CD4-positive, alpha-beta T cell (primary cell): ENCODE data around the gene ZYG11B. TPM values are rescaled to one million over a fixed set of nuclear protein-coding genes. Genes with fewer than 3 reads are reported as not detected.
"Not testable (repeated sequence)": the region's sequence is repeated elsewhere in the genome, so short reads cannot be mapped to it uniquely, and the experiment has no call there.

Experiments
- ATAC-seq: fragments of 200-7000 bp; cut with Tn5 transposase; one replicate; pipeline ENCODE4 v1.10.0; 2022; ENCODE audit warnings: mild to moderate bottlenecking; ENCODE audit not compliant: poor library complexity
- CTCF ChIA-PET: fragments of 350-600 bp; sonication (Branson Sonifier 250); formaldehyde crosslinking; loops from one replicate; lab custom pipeline; 2021; ENCODE audit warnings: antibody characterized with exemption, inconsistent platforms; lab: Charles Lee
- POLR2A ChIA-PET: fragments of 350-600 bp; sonication (Branson Sonifier 250); formaldehyde crosslinking; loops from one replicate; lab custom pipeline; 2021; ENCODE audit warnings: antibody characterized with exemption, inconsistent platforms; lab: Charles Lee
- DNase-seq, 14 experiments: peaks; one replicate each; pipeline ENCODE4 v3.0.0-alpha.2; 2013 to 2020; ENCODE audit warnings: mixed read lengths in 2 of 14
- H3K27ac ChIP-seq, 2 donors: one replicate each; pipeline versions ENCODE4 v1.5.1 to v1.7.0; 2013; ENCODE audit warnings: low read length in 2 of 2, low read depth in 1 of 2, mild to moderate bottlenecking in 1 of 2
- H3K27me3 ChIP-seq, 2 experiments: 1 replicate in 1 of 2; 2 replicates in 1 of 2; pipeline versions ENCODE4 v1.6.1 to v1.7.0; 2013; ENCODE audit warnings: low read length in 2 of 2, control low read depth in 1 of 2, mild to moderate bottlenecking in 1 of 2, moderate library complexity in 1 of 2; ENCODE audit not compliant: insufficient read depth in 2 of 2, control insufficient read depth in 1 of 2
- H3K36me3 ChIP-seq: one replicate; pipeline ENCODE4 v1.6.1; 2013; ENCODE audit warnings: low read length, control low read depth; ENCODE audit not compliant: insufficient read depth
- H3K4me1 ChIP-seq: one replicate; pipeline ENCODE4 v1.6.1; 2013; ENCODE audit warnings: low read length, control low read depth; ENCODE audit not compliant: insufficient read depth
- H3K4me3 ChIP-seq: one replicate; pipeline ENCODE4 v1.5.1; 2013; ENCODE audit warnings: mild to moderate bottlenecking, low read length, moderate library complexity
- H3K9me3 ChIP-seq, 2 experiments: 1 replicate in 1 of 2; 2 replicates in 1 of 2; pipeline versions ENCODE4 v1.6.1 to v1.7.0; 2013; ENCODE audit warnings: low read length in 2 of 2, mild to moderate bottlenecking in 2 of 2, control low read depth in 1 of 2, moderate library complexity in 1 of 2; ENCODE audit not compliant: control insufficient read depth in 1 of 2, insufficient read depth in 1 of 2
- H3K27ac Mint-ChIP-seq: one replicate; pipeline ENCODE4 v1.8.0; 2020; ENCODE audit warnings: mixed read lengths
- H3K27me3 Mint-ChIP-seq: one replicate; pipeline ENCODE4 v1.8.0; 2021; ENCODE audit warnings: mixed read lengths
- H3K36me3 Mint-ChIP-seq: one replicate; pipeline ENCODE4 v1.8.0; 2021; ENCODE audit warnings: low read depth, mixed read lengths
- H3K4me1 Mint-ChIP-seq: one replicate; pipeline ENCODE4 v1.8.0; 2021; ENCODE audit warnings: low read depth, mixed read lengths
- H3K4me3 Mint-ChIP-seq: one replicate; pipeline ENCODE4 v1.8.0; 2020; ENCODE audit warnings: mild to moderate bottlenecking, mixed read lengths
- H3K9me3 Mint-ChIP-seq: one replicate; pipeline ENCODE4 v1.8.0; 2020; ENCODE audit warnings: mixed read lengths
- CTCF ChIP-seq: fragments of 200-600 bp; IDR thresholded peaks from one replicate; pipeline ENCODE4 v1.8.0; 2022; ENCODE audit warnings: antibody characterized with exemption, mild to moderate bottlenecking
- intact Hi-C, 2 experiments: fragments of 100-400 bp; cut with DNase I in 1 of 2; cut with micrococcal nuclease in 1 of 2; formaldehyde crosslinking; loops; one replicate each; pipeline versions ENCODE4 v1.15.1 to v1.9.0; 2023 to 2025; cut with DNase I, micrococcal nuclease
- total RNA-seq, 174 experiments: library from RNA in 2 of 174; stranded (reverse) in 2 of 174; gene quantifications; one replicate each; pipeline ENCODE4 v1.2.3 and lab custom pipeline; 2021 to 2026

Gene ZYG11B
- total RNA-seq, 2 experiments from 2014 or later, result 14.1 to 16.1 TPM

GRCh38 chr1:52795464-52795863, 69.2 kb downstream of the ZYG11B start:
- intact Hi-C loops, result no loop called here
- POLR2A ChIA-PET, result no interaction called here
- H3K27me3 Mint-ChIP-seq, result no peaks in the 10 kb centered on the region
- H3K27me3 ChIP-seq, result no peaks in the 10 kb centered on the region
- peaks cover 56% of the 10 kb centered on the region for H3K36me3 Mint-ChIP-seq
- H3K4me1 ChIP-seq, result no peaks in the 10 kb centered on the region
- no peak for TF ChIP-seq CTCF
- no peak overlapping the region for H3K27ac ChIP-seq
- no peaks in the 10 kb centered on the region for H3K9me3 Mint-ChIP-seq
- no peak overlapping the region for H3K4me3 Mint-ChIP-seq
- peaks cover 4% of the 10 kb centered on the region for H3K4me1 Mint-ChIP-seq
- H3K36me3 ChIP-seq, result peaks cover 36% of the 10 kb centered on the region
- no peak for ATAC-seq
- H3K4me3 ChIP-seq, result no peak overlapping the region
- CTCF ChIA-PET, result interaction anchor here (0.6 kb wide), 1 partner anchor 30 kb away, joined by 3 read pairs; no protein-coding TSS in a partner anchor
- no peak for DNase-seq
- H3K27ac Mint-ChIP-seq, result no peak overlapping the region
- H3K9me3 ChIP-seq, result no peaks in the 10 kb centered on the region

- TF ChIP-seq CTCF, result no peak
- no peaks in the 10 kb centered on the region for H3K9me3 ChIP-seq
- no peak overlapping the region for H3K4me3 ChIP-seq
- H3K4me1 Mint-ChIP-seq, result no peaks in the 10 kb centered on the region
- ChIA-PET POLR2A (no interaction called here), CTCF (no interaction called here)
- no peak overlapping the region for H3K4me3 Mint-ChIP-seq
- no peak overlapping the region for H3K27ac Mint-ChIP-seq
- no peaks in the 10 kb centered on the region for H3K4me1 ChIP-seq
- H3K36me3 Mint-ChIP-seq, result peaks cover 64% of the 10 kb centered on the region
- H3K36me3 ChIP-seq, result peaks cover 41% of the 10 kb centered on the region
- no peak overlapping the region for H3K27ac ChIP-seq
- H3K27me3 ChIP-seq, result no peaks in the 10 kb centered on the region
- no peaks in the 10 kb centered on the region for H3K27me3 Mint-ChIP-seq
- DNase-seq, result no peak
- ATAC-seq, result no peak
- no peaks in the 10 kb centered on the region for H3K9me3 Mint-ChIP-seq
- intact Hi-C loops, result no loop called here
These were observed 72.1 kb downstream of the ZYG11B start for GRCh38 chr1:52798331-52798730.

- H3K27me3 Mint-ChIP-seq, result no peaks in the 10 kb centered on the region
- Histone ChIP-seq H3K9me3 (no peaks in the 10 kb centered on the region), H3K36me3 (peaks cover 32% of the 10 kb centered on the region), H3K4me1 (no peaks in the 10 kb centered on the region), H3K4me3 (no peak overlapping the region), H3K27me3 (no peaks in the 10 kb centered on the region), H3K27ac (no peak overlapping the region)
- ChIA-PET CTCF (no interaction called here), POLR2A (interaction anchor here (0.6 kb wide), 1 partner anchor 12 kb away, joined by 4 read pairs; no protein-coding TSS in a partner anchor)
- no peaks in the 10 kb centered on the region for H3K9me3 Mint-ChIP-seq
- intact Hi-C loops, result no loop called here
- no peak overlapping the region for H3K27ac Mint-ChIP-seq
- no peak for TF ChIP-seq CTCF
- H3K36me3 Mint-ChIP-seq, result peaks cover 56% of the 10 kb centered on the region
- DNase-seq, result no peak
- no peaks in the 10 kb centered on the region for H3K4me1 Mint-ChIP-seq
- no peak for ATAC-seq
- H3K4me3 Mint-ChIP-seq, result no peak overlapping the region
These were observed 74.8 kb downstream of the ZYG11B start for GRCh38 chr1:52801011-52801410.

- H3K27me3 Mint-ChIP-seq, DNase-seq, H3K27ac Mint-ChIP-seq, H3K9me3 ChIP-seq, H3K4me3 ChIP-seq, H3K27me3 ChIP-seq, H3K4me3 Mint-ChIP-seq, POLR2A ChIA-PET, H3K9me3 Mint-ChIP-seq, ATAC-seq, H3K4me1 Mint-ChIP-seq, H3K27ac ChIP-seq, H3K4me1 ChIP-seq, intact Hi-C loops: not testable (repeated sequence)
- CTCF ChIA-PET, result interaction anchor here (0.6 kb wide), 1 partner anchor 118 kb away, joined by 3 read pairs; no protein-coding TSS in a partner anchor
- peaks cover 15% of the 10 kb centered on the region for H3K36me3 ChIP-seq
- H3K36me3 Mint-ChIP-seq, result peaks cover 55% of the 10 kb centered on the region
These were observed 77.8 kb downstream of the ZYG11B start for GRCh38 chr1:52804083-52804482.
